K562 (cell line): ENCODE data around the gene FRMD5. TPM values are rescaled to one million over a fixed set of nuclear protein-coding genes. Genes with fewer than 3 reads are reported as not detected.

Source experiments
- ATAC-seq: fragments of 200-7000 bp; cut with Tn5 transposase; 3 replicates; pipeline ENCODE4 v1.9.1; 2020; ENCODE audit warnings: moderate library complexity
- BruUV-seq: library from RNA; stranded (reverse); fragments of 400-500 nt; replicated peaks from 2 replicates; lab custom pipeline; 2021; lab: Mats Ljungman, UMichigan
- CTCF ChIA-PET: fragments of 300-600 bp; formaldehyde crosslinking; extraction: SDS; loops from one replicate; lab custom pipeline; 2021; ENCODE audit warnings: low intra/inter-chr PET ratio; lab: Yijun Ruan, JAX
- POLR2A ChIA-PET: fragments of 300-600, 350-650 bp; sonication (Branson Sonifier 250); formaldehyde crosslinking; extraction: SDS; loops from one replicate; lab custom pipeline; 2021; ENCODE audit warnings: antibody characterized with exemption, inconsistent platforms; lab: Yijun Ruan, JAX
- DNase-seq, 4 experiments: peaks; one replicate each; pipeline versions ENCODE4 v3.0.0 to v3.0.0-alpha.2; 2011 to 2018; ENCODE audit warnings: low spot score in 3 of 4, mixed read lengths in 3 of 4; ENCODE audit errors: extremely low read depth in 1 of 4
- FAIRE-seq: peaks from 2 replicates; lab custom pipeline; 2011; peaks lifted over from hg19 to GRCh38; lab: Jason Lieb, UNC
- H2AFZ ChIP-seq: 2 replicates; pipeline ENCODE4 v1.6.0; 2011; ENCODE audit warnings: low read depth, low read length, control low read depth, inconsistent platforms
- H3K27ac ChIP-seq: fragments of 200-600 bp; 3 replicates; pipeline ENCODE4 v1.8.0; 2011; ENCODE audit warnings: low read depth, mild to moderate bottlenecking, control low read depth, inconsistent platforms, low read length, moderate library complexity, mixed read lengths; ENCODE audit errors: extremely low read depth
- H3K27me3 ChIP-seq, 2 experiments: fragments of 300-600 bp in 1 of 2; 2 replicates in 1 of 2; 3 replicates in 1 of 2; pipeline versions ENCODE4 v1.6.0 to v1.8.0; 2011; ENCODE audit warnings: inconsistent platforms in 2 of 2, low read length in 2 of 2, mild to moderate bottlenecking in 1 of 2, mixed read lengths in 1 of 2, moderate library complexity in 1 of 2; ENCODE audit not compliant: control insufficient read depth in 2 of 2, insufficient read depth in 2 of 2
- H3K36me3 ChIP-seq: fragments of 300-600 bp; 3 replicates; pipeline ENCODE4 v1.8.0; 2011; ENCODE audit warnings: mild to moderate bottlenecking, low read length, inconsistent platforms; ENCODE audit not compliant: control insufficient read depth, insufficient read depth
- H3K4me1 ChIP-seq, 2 experiments: fragments of 200-600 bp in 1 of 2; replicated peaks in 1 of 2; 2 replicates in 1 of 2; 3 replicates in 1 of 2; pipeline versions ENCODE4 v1.5.1 to v1.8.0; 2011; ENCODE audit warnings: inconsistent platforms in 2 of 2, low read length in 2 of 2, mild to moderate bottlenecking in 1 of 2, mixed read lengths in 1 of 2, moderate library complexity in 1 of 2; ENCODE audit not compliant: control insufficient read depth in 2 of 2, insufficient read depth in 2 of 2
- H3K4me2 ChIP-seq: 2 replicates; pipeline ENCODE4 v1.6.1; 2011; ENCODE audit warnings: low read length, control low read depth, inconsistent platforms, mixed read lengths; ENCODE audit not compliant: insufficient read depth
- H3K4me3 ChIP-seq: fragments of 200-600 bp; sonication (generic), shearing (Covaris generic); 2 replicates; pipeline ENCODE4 v1.5.1; 2016; ENCODE audit warnings: control low read depth, inconsistent platforms
- H3K79me2 ChIP-seq: fragments of 200-600 bp; 3 replicates; pipeline ENCODE4 v1.8.0; 2011; ENCODE audit warnings: low read length, inconsistent platforms; ENCODE audit not compliant: control insufficient read depth, insufficient read depth
- H3K9ac ChIP-seq, 2 experiments: 2 replicates each; pipeline versions ENCODE4 v1.6.0 to v1.6.1; 2011; ENCODE audit warnings: low read depth in 2 of 2, low read length in 2 of 2, control low read depth in 1 of 2, inconsistent platforms in 1 of 2, mild to moderate bottlenecking in 1 of 2, mixed read lengths in 1 of 2; ENCODE audit not compliant: insufficient read depth in 1 of 2
- H3K9me1 ChIP-seq: one replicate; pipeline ENCODE4 v1.6.0; 2011; ENCODE audit warnings: inconsistent platforms, mild to moderate bottlenecking, low read length, moderate library complexity; ENCODE audit not compliant: control insufficient read depth, insufficient read depth
- H3K9me3 ChIP-seq: replicated peaks from 2 replicates; pipeline ENCODE4 v1.5.1; 2011; ENCODE audit warnings: low read depth, low read length, inconsistent platforms; ENCODE audit not compliant: control insufficient read depth, insufficient read depth
- H4K20me1 ChIP-seq: replicated peaks from 2 replicates; pipeline ENCODE4 v1.6.1; 2011; ENCODE audit warnings: low read length, inconsistent platforms, mixed read lengths; ENCODE audit not compliant: control insufficient read depth, insufficient read depth
- E2F5 ChIP-seq: sonication (generic); formaldehyde crosslinking; IDR thresholded peaks from 2 replicates; pipeline ENCODE4 v1.8.0; 2022; ENCODE audit warnings: mild to moderate bottlenecking, missing genetic modification reagents
- ESRRA ChIP-seq: fragments of 450-650 bp; IDR thresholded peaks from 2 replicates; pipeline ENCODE4 v1.6.1; 2014; ENCODE audit warnings: low read depth, mild to moderate bottlenecking, moderate library complexity, borderline replicate concordance
- FOXK1 ChIP-seq: sonication (generic); formaldehyde crosslinking; IDR thresholded peaks from 2 replicates; pipeline ENCODE4 v1.8.0; 2022; ENCODE audit warnings: missing genetic modification reagents, mild to moderate bottlenecking, borderline replicate concordance
- KDM1A ChIP-seq, 2 experiments: fragments of 450-650 bp; IDR thresholded peaks; 2 replicates each; pipeline ENCODE4 v1.6.1; 2016; ENCODE audit warnings: mild to moderate bottlenecking in 2 of 2
- MECOM ChIP-seq: fragments of 250-450 bp; sonication (Bioruptor Pico); IDR thresholded peaks from 2 replicates; pipeline ENCODE4 v1.8.0; 2022; ENCODE audit warnings: inconsistent platforms
- NELFE ChIP-seq: IDR thresholded peaks from 2 replicates; pipeline ENCODE4 v1.6.1; 2011; ENCODE audit warnings: mild to moderate bottlenecking; ENCODE audit not compliant: insufficient read depth, insufficient read length
- PCBP2 ChIP-seq: fragments of 200-400 bp; formaldehyde crosslinking; IDR thresholded peaks from 2 replicates; pipeline ENCODE4 v1.6.1; 2018; ENCODE audit warnings: low read length, low read depth, mild to moderate bottlenecking, moderate library complexity; ENCODE audit not compliant: poor library complexity, severe bottlenecking
- PHTF2 ChIP-seq: fragments of 250-450 bp; sonication (Bioruptor Pico); IDR thresholded peaks from 2 replicates; pipeline ENCODE4 v1.5.0; 2021; ENCODE audit warnings: mild to moderate bottlenecking
- RBM39 ChIP-seq: fragments of 200-400 bp; formaldehyde crosslinking; optimal IDR thresholded peaks from 2 replicates; pipeline ENCODE3; 2018; ENCODE audit warnings: low read depth, low read length
- SIRT6 ChIP-seq: IDR thresholded peaks from one replicate; pipeline ENCODE4 v1.6.1; 2012; ENCODE audit warnings: low read depth, mild to moderate bottlenecking, control low read depth, inconsistent platforms, low read length, moderate library complexity
- XRCC4 ChIP-seq: IDR thresholded peaks from one replicate; pipeline ENCODE4 v1.6.1; 2011; ENCODE audit not compliant: insufficient read depth, insufficient read length; ENCODE audit errors: extremely low read depth
- XRCC5 ChIP-seq: fragments of 200-400 bp; formaldehyde crosslinking; IDR thresholded peaks from 2 replicates; pipeline ENCODE4 v1.6.1; 2017; ENCODE audit warnings: low read depth, mild to moderate bottlenecking, low read length
- ZBTB5 ChIP-seq: fragments of 450-650 bp; IDR thresholded peaks from 2 replicates; pipeline ENCODE4 v1.6.1; 2017; ENCODE audit warnings: antibody characterized with exemption
- WGBS: fragments of 100-300 bp; shearing (Covaris generic); methylation state at CpG from one replicate; pipeline ENCODE4 v1.1.6; 2016; ENCODE audit warnings: low coverage, mixed read lengths; ENCODE audit not compliant: insufficient coverage; ENCODE audit errors: missing lambda C conversion rate; 5-methylcytosine and 5-hydroxymethylcytosine counted together
- in situ Hi-C: fragments of 300-500 bp; cut with MboI; formaldehyde crosslinking; loops from 4 replicates; pipeline ENCODE4 v1.15.0; 2018; ENCODE audit warnings: inconsistent platforms, mixed read lengths
- intact Hi-C: fragments of 100-400 bp; cut with micrococcal nuclease; formaldehyde crosslinking; loops from 2 replicates; pipeline ENCODE4 v1.14.2; 2022
- polyA plus RNA-seq, 8 experiments: library from polyadenylated mRNA; depleted of rRNA in 4 of 8; stranded (reverse) in 5 of 8; unstranded in 3 of 8; fragments of >200 nt; fragmentation: Nextera tagmentation in 2 of 8; fragmentation: Illumina TruSeq in 1 of 8; extraction: Ambion mirVana in 2 of 8; extraction: Trizol in 1 of 8; gene quantifications; 2 replicates each; pipeline versions ENCODE4 v1.2.1 to v1.2.3, GENCODE V29; 2011 to 2014; ENCODE audit warnings: inconsistent platforms in 1 of 8, missing spikeins in 1 of 8
- total RNA-seq, 7 experiments: library from RNA; depleted of rRNA in 6 of 7; stranded (reverse); fragments of >200 nt in 6 of 7; fragmentation: Illumina TruSeq in 2 of 7; extraction: Trizol in 2 of 7; gene quantifications; 2 replicates each; pipeline versions ENCODE4 v1.2.1 to v1.2.3, GENCODE V29; 2011 to 2021; ENCODE audit warnings: low replicate concordance in 1 of 7
- TF ChIP-seq, protein P1 (sequence below): fragments of 250-450 bp; sonication (Bioruptor Pico); IDR thresholded peaks from 2 replicates; pipeline ENCODE4 v1.8.0; 2021; ENCODE audit warnings: mild to moderate bottlenecking, moderate library complexity

The FRMD5 gene
- total and polyA plus RNA-seq, 9 of the 15 experiments (the other 6 are each of a cell fraction or from before 2014, with no cell fraction given): 0.13 to 0.38 TPM; not detected in 7

DNA sequence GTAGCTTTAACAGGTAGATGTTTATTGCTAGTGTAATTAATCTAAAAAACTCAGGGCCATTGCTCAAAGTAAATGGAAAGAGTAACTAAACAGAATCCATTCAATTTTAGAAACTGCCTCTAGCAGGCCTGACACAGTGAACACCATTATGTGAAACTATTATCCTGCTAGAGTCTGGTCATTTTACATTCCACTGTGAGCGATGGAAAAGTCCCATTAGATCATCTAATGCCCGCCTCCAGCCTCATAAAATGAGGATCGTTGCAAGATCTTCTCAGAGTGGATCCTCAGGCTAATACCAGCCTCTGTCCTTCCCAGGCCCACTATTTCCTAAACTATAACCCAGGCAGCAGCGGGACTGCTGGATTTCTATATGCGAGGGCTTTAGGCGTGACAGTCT lies 260.6 kb downstream of the FRMD5 start (continued):
- TF ChIP-seq SIRT6: no peak
- no peak for TF ChIP-seq ZBTB5
- no peak for TF ChIP-seq XRCC5
- no peak for TF ChIP-seq MECOM

DNA sequence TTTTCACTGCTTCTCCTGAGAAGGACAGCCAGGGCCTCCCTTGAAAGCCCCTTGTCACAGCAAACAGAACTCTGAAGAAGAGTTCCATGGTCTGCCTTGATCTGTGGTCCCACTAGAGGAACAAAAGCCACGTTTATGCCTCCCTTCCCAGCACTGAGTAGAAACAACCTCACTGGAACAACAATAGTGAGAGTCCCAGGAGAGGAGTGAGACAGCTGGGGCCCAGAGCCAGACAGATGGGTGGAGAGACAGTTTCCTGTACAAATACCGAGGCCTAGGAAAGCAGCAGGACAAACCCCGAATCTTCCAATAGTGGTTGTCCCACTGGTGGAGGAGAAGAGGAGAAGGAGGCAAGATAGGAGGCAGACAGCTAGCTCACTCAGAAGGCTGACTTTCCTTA lies 262.2 kb downstream of the FRMD5 start:
- FAIRE-seq: no peak
- Histone ChIP-seq H3K4me3 (no peak overlapping the region), H3K9ac (no peak overlapping the region), H3K4me2 (no peak overlapping the region), H3K79me2 (no peaks in the 10 kb centered on the region), H3K36me3 (no peaks in the 10 kb centered on the region), H3K9me3 (no peaks in the 10 kb centered on the region), H2AFZ (no peak overlapping the region), H3K27me3 (peaks cover 22 to 67% of the 10 kb centered on the region in 2 experiments), H3K9me1 (no peaks in the 10 kb centered on the region), H4K20me1 (no peaks in the 10 kb centered on the region), H3K4me1 (no peaks in the 10 kb centered on the region), H3K27ac (no peak overlapping the region)
- DNase-seq: no peak
- ChIA-PET POLR2A (interaction anchor here (0.6 kb wide), 1 partner anchor 120 kb away, joined by 3 read pairs; no protein-coding TSS in a partner anchor), CTCF (no interaction called here)
- in situ Hi-C loops (no loop called here), intact Hi-C loops (no loop called here)
- no peak for ATAC-seq
- WGBS: 0% methylated on average over 3 of the region's 3 CpGs
- TF ChIP-seq FOXK1 (CRISPR knock-in tag) (no peak), KDM1A (IDR thresholded peaks at IDR 0.05) (no peak), ESRRA (no peak), PCBP2 (no peak), NELFE (no peak), XRCC4 (no peak), PHTF2 (CRISPR knock-in tag) (no peak), E2F5 (CRISPR knock-in tag) (no peak), RBM39 (no peak)
- TF ChIP-seq, protein P1, sequence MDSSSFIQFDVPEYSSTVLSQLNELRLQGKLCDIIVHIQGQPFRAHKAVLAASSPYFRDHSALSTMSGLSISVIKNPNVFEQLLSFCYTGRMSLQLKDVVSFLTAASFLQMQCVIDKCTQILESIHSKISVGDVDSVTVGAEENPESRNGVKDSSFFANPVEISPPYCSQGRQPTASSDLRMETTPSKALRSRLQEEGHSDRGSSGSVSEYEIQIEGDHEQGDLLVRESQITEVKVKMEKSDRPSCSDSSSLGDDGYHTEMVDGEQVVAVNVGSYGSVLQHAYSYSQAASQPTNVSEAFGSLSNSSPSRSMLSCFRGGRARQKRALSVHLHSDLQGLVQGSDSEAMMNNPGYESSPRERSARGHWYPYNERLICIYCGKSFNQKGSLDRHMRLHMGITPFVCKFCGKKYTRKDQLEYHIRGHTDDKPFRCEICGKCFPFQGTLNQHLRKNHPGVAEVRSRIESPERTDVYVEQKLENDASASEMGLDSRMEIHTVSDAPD (CRISPR knock-in tag): no peak
- BruUV-seq: no TSS peak
